Measurements from ENCODE around the gene GTF2H3.

GRCh38 chr12:123654129-123654701 lies 20.6 kb downstream of the GTF2H3 start:
- no peak for TF ChIP-seq CTCF (IDR thresholded peaks at IDR 0.05)
- TF ChIP-seq POLR2A (IDR thresholded peaks at IDR 0.05), result no peak

Measured in testis (tissue), 2 donors.